Stimulated activated CD4-positive, alpha-beta T cell treated with anti-CD3 and anti-CD28 coated beads, Interleukin-1b, Interleukin-23, amount 100 ng/mL, for 4 hours (primary cell): ENCODE data around the gene SORCS2.
A peak's percentile ranks its signal among the peaks of the same experiment; 100 is the strongest.

ENCODE experiments used
- DNase-seq, 2 donors: peaks; one replicate each; pipeline ENCODE4 v3.0.0-alpha.2; 2020; ENCODE audit warnings: low read depth in 2 of 2

Gene SORCS2

GRCh38 chr4:7426525-7427171 is 234.3 kb downstream of the SORCS2 start:
- no peak for DNase-seq

DNA sequence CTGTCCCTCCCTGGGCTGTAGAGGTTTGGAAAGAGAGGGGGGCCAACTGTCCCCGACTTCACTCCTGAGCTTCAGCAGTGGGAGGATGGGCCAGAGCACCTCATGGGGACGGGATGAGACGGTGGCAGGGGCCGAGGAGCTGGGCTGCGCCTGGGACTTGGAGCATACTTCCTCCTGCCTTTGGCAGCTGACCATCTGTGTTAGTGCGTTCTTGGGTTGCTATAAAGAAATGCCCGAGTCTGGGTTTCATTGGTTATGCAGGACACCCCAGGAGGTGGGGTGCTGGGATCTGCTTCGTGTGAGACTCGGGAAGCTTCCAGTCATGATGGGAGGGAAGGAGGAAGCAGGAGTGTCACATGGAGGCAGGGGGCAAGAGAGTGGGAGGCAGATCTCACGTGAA is 235.0 kb downstream of the SORCS2 start:
- DNase-seq: no peak

- no peak for DNase-seq
These were observed 235.5 kb downstream of the SORCS2 start for GRCh38 chr4:7427831-7428260.

DNA sequence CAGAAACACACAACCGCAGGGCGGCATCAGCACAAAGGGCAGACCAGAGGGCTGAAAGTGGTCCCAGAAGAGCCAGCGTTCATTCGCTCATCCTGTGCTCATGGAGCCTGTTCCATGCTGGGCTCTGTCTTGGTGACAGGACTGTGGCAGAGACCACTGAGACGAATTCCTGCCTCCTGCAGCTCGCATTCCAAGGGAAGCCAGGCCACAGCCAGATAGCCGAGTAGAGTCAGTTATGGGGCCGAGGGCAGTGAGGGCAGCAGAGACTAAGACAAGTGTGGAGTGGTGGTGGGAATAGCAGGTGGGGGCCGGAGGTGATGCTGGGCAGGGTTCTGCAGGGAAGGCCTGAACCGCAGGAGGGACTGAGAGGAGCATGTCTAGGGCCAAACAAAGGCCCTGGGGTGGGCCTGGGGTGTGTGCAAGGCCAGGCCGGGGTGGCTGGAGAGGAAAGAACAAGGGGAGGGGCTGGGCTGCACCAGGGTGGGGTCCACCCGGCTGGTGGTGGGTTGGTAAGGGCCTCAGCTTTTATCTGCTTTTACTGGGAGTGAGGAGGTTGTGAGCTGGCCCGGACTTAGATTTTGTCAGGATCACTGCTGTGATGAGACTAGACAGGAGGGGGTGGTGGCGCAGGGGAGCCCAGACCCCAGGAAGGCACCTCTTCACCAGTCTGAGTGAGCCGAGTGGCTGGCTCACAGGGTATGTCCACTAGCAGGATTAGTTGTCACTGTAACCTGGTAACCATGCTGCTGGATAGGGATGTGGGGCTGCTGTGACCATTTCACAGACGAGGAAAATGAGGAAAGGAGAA is 236.1 kb downstream of the SORCS2 start:
- DNase-seq: no peak

DNA sequence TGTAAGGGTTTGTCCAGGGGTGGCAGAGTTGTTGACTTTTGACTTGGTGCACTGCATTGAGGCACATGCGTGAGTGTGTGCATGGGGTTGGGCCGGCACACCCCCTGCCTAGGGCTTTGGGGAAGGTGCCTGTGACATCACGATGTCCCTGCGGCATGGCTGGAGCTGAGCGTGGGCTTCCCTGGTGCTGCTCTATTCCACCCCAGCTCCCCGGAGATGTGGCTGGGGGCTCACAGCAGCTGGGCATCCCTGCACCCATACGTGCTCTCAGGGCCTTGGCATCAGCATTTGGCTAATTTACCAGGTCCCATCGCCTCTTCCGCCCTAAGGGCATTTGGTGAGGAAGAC is 236.7 kb downstream of the SORCS2 start:
- DNase-seq: no peak

- DNase-seq: no peak
These were observed 237.3 kb downstream of the SORCS2 start for GRCh38 chr4:7429601-7430078.

DNA sequence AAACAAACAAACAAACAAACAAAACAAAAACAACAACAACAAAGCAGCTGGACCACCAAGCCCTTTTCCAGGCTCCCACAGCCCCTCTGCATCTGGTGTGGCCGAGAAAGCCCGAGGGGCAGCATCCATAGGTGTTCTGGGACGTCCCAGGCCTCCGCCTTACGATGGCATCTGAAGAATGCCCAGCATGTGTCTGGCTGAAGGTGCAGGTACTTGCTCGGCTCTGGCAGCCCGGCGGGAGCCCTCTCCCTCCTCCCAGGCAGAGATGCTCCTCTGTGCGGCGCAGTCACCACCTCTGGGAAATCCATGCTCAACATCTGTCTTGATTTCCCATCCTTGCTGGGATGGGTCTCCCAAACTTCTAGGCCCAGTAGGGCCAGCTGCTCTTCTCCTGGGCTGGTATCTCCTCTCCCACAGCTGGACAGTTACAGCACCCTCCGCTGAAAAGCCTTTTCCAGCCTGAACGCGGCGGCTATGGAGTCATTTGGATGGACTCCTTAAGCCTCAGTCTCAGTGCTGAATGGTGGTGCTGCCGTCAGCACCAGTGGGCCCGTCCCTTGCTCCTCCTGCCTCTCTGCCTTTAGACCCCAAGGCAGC is 238.1 kb downstream of the SORCS2 start:
- DNase-seq: no peak

DNA sequence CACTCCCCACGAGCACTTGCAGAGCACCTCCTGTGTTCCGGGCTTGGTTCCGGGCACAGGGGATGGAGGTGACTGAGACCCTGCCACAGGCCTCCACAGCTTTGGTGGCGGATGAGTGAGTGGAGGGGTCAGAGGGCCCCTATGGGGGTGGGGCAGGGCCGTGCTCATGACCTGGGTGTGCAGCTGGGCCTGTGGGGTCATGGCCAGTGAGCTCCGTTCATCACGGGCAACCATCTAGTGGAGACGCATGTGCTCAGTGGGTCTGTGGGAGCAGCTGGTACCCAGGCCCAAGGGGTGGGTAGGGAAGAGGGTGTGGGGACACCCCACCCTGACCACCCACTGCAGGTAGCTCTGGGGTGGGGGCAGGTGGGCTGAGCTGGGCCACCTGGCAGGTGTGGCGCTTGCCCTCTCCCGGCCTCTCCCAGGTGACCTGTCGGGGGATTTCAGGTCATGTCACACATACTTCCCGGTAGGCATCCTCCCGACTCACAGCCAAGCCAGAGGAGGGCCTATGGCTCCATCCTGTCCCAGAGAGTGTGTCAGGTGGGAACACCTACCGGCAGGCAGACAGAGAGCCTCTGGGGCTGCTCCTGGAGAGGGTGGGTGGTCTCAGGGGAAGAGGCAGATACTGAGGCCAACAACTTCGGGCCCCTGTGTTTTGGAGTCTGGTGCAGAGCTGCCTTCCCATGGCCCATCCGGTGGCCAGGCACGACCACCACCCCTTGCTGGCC is 238.8 kb downstream of the SORCS2 start:
- no peak for DNase-seq

- DNase-seq: no peak
These were observed 239.6 kb downstream of the SORCS2 start for GRCh38 chr4:7431696-7432530.

DNA sequence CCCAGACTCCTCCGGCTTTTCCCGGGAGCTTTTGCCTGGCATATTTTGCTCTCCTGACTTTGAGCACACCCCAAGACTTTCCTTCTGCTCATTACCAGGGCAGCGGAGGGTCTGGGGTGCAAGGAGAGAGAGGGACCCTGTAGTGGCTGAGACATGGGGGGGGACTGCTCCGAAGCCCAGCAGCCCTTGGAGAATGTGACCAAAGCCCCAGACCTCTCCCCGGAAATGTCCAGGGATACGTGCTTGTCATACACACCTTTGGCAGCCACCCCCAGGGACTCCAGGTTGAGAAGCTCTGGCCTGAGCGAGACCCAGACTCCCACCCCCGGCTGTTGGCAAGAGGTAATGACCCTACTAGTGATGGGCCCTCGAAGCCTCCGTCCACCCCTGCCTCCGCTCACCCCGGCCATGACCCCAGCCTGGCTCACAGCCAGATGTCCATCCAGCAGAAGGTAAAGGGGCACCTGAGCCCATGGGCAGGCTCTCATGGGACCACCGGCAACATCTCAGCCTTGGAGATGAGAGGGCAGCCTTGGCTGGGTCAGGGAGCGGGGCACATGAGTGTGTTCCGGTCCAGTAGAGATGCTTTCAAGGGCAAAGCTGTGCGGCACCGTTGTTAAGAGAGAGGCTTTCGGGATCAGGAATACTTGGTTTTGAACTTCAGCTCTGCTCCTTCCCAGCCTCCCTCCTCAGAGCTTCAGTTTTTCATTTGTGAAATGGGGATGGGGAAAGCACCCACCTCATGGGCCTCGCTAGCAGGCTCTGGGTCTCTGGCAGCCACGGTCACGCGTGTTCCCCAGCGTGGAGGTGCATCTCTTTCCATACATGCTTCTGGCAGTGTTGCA is 240.4 kb downstream of the SORCS2 start:
- DNase-seq: no peak

DNA sequence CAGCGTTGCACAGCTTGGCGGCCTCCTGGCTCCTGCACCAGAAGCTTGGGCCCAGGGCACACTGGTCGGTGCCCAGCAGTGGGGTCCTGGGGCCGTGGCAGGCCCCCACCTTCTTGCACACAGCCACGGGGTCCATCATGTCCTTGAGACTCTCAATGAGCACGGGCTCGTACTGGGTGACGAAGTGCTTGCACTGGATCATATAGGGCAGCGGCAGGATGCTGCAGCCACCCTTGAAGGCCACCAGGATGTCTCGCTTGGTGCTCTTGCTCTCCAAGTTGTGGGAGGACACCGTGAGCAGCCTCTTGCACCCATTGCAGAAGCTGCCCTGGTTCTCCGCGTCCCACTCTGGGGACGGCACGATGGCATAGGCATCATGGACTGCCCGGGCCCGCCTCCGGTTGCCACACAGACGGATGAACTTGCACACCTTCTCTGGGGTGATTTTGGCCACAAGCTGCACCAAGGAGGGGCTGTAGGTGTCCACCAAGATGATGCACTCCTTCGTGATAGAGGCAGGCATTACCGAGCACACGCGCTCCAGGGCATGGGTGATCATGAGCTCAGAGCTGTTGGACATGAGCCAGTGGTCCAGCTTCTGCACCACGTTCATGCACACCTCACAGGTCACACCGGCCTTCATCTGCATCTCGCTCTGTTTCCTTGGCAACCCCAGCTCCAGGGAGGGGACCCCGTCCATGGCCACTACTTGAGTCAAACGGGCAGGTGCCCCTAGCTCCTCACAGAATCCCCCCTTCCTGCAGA is 241.2 kb downstream of the SORCS2 start:
- DNase-seq: no peak

- no peak for DNase-seq
These were observed 241.9 kb downstream of the SORCS2 start for GRCh38 chr4:7434141-7434765.

GRCh38 chr4:7434766-7435150 is 242.4 kb downstream of the SORCS2 start, which contains the start of gene PSAPL1:
TSS of gene PSAPL1 (minus strand) at chr4:7434930. CDS start at chr4:7434879, 51 bp downstream.
- peak in 1 of 2 donors; percentile 3 for DNase-seq

GRCh38 chr4:7435471-7436061 is 243.2 kb downstream of the SORCS2 start:
- DNase-seq: no peak

GRCh38 chr4:7436256-7436655 is 243.9 kb downstream of the SORCS2 start:
- DNase-seq: no peak

DNA sequence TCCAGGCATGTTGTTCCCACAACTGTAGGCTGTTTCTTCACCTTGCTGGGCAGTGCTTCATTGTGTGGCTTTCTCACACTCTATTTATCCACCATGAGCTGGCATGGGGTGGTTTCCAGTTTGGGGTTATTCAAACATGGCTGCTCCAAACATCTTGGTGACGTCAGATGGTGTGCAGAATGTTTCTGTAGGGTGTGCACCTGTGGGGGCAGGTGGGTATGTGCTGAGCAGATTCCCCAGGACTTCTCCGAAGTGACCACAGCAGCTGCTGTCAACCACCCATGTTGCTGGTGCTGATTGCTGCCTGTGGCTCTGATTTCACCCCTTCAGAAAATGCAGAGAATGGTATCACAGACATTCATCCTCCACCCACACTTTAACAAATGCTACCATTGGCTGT is 247.4 kb downstream of the SORCS2 start:
- no peak for DNase-seq

- no peak for DNase-seq
These were observed 248.9 kb downstream of the SORCS2 start for GRCh38 chr4:7441201-7441600.

DNA sequence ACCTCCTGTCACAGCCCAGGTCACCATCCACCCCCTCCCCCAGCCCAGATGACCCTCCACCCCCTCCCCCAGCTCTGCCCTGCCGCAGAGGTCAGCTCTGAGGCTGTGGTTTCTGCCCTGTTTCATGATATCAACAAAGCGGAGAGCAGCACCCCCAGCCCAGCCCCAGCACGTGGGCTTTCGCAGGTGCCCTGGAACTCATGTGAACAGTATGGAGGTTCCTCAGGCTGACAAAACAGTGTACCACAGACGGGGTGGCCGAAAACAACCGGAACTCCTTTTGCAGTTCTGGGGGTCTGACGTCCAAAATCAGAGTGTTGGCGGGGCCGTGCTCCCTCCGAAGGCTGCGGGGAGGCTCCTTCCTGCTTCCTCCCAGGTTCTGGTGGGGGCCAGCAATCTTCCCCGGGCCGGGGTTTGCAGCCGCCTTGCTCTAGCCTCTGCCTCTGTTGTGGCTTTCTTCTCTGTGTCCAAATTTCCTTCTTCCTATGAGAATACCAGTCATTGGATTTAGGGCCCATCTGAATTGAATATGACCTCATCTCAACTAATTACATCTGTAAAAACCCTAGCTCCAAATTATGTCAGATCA is 250.3 kb downstream of the SORCS2 start:
- DNase-seq: no peak
